ENCODE data around the gene HOXA7.
A peak's percentile ranks its signal among the peaks of the same experiment; 100 is the strongest.

HOXA7 gene

GRCh38 chr7:27179503-27180430 is 23.3 kb upstream of the HOXA7 start:
- peak overlapping the region; percentile 4 for H3K4me3 Mint-ChIP-seq
- H3K9me3 Mint-ChIP-seq = no peaks in the 10 kb centered on the region
- H3K27me3 Mint-ChIP-seq = peaks cover 74% of the 10 kb centered on the region
- H3K4me1 Mint-ChIP-seq (ENCODE audit: low read depth) = peaks cover 19% of the 10 kb centered on the region
- no peak overlapping the region for H3K27ac Mint-ChIP-seq
- H3K36me3 Mint-ChIP-seq (ENCODE audit: low read depth) = no peaks in the 10 kb centered on the region

DNA sequence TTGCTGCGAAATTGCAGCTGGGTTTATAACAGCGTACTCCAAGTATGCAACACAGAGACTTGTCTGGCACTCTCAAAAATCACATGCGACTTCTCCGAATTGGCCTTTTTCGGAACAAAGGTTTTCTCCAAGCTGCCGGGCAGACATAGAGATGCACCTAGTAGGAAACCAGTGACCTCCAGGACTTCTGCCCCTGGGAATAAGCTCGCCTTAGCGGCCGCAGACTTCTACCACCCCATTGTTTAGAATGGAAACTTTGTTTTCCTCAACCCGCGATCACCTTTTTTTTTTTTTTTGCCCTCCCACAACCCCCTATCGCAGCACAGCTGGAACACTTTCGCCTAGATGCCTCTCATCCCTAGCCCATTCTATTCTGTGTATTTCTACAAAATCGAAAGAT is 22.6 kb upstream of the HOXA7 start:
- Mint-ChIP-seq H3K27ac (no peak overlapping the region), H3K27me3 (peaks cover 73% of the 10 kb centered on the region), H3K36me3 (ENCODE audit: low read depth) (no peaks in the 10 kb centered on the region), H3K9me3 (no peaks in the 10 kb centered on the region), H3K4me1 (ENCODE audit: low read depth) (peaks cover 18% of the 10 kb centered on the region), H3K4me3 (no peak overlapping the region)

DNA sequence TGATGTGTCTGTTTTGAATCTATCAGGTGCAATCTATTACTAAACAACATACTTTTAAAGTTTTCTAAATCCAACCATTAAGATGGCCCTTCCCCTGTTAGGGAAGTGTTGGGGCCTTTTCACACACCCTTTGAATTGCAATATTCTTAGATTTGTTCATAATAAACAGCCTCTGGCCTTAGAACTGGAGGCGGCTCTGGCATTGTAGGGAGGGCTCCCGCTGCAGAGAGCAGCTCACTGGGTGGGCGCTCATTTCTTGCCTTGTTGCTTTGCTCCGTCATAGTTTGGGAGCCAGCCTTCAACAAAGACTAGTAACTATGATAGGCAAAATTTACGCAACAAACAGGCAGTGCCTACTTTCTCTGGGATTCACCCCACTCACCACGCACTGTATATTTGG is 21.9 kb upstream of the HOXA7 start:
- H3K4me3 Mint-ChIP-seq = no peak overlapping the region
- peaks cover 68% of the 10 kb centered on the region for H3K27me3 Mint-ChIP-seq
- no peaks in the 10 kb centered on the region for H3K36me3 Mint-ChIP-seq (ENCODE audit: low read depth)
- H3K9me3 Mint-ChIP-seq = no peaks in the 10 kb centered on the region
- H3K27ac Mint-ChIP-seq = no peak overlapping the region
- H3K4me1 Mint-ChIP-seq (ENCODE audit: low read depth) = peaks cover 13% of the 10 kb centered on the region

GRCh38 chr7:27177795-27178320 is 21.4 kb upstream of the HOXA7 start:
- Mint-ChIP-seq H3K4me1 (ENCODE audit: low read depth) (peaks cover 13% of the 10 kb centered on the region), H3K4me3 (no peak overlapping the region), H3K27ac (no peak overlapping the region), H3K36me3 (ENCODE audit: low read depth) (no peaks in the 10 kb centered on the region), H3K9me3 (no peaks in the 10 kb centered on the region), H3K27me3 (peaks cover 65% of the 10 kb centered on the region)

GRCh38 chr7:27176962-27177794 is 20.7 kb upstream of the HOXA7 start:
- no peak overlapping the region for H3K27ac Mint-ChIP-seq
- no peak overlapping the region for H3K4me3 Mint-ChIP-seq
- H3K27me3 Mint-ChIP-seq = peaks cover 63% of the 10 kb centered on the region

GRCh38 chr7:27176524-27176845 is 20.0 kb upstream of the HOXA7 start:
- H3K27me3 Mint-ChIP-seq = peaks cover 65% of the 10 kb centered on the region
- peaks cover 23% of the 10 kb centered on the region for H3K4me1 Mint-ChIP-seq (ENCODE audit: low read depth)
- H3K4me3 Mint-ChIP-seq = no peak overlapping the region
- no peak overlapping the region for H3K27ac Mint-ChIP-seq
- no peaks in the 10 kb centered on the region for H3K9me3 Mint-ChIP-seq
- no peaks in the 10 kb centered on the region for H3K36me3 Mint-ChIP-seq (ENCODE audit: low read depth)

More at GRCh38 chr7:27176962-27177794, 20.7 kb upstream of the HOXA7 start:
- H3K36me3 Mint-ChIP-seq (ENCODE audit: low read depth) = no peaks in the 10 kb centered on the region
- peaks cover 16% of the 10 kb centered on the region for H3K4me1 Mint-ChIP-seq (ENCODE audit: low read depth)
- no peaks in the 10 kb centered on the region for H3K9me3 Mint-ChIP-seq

DNA sequence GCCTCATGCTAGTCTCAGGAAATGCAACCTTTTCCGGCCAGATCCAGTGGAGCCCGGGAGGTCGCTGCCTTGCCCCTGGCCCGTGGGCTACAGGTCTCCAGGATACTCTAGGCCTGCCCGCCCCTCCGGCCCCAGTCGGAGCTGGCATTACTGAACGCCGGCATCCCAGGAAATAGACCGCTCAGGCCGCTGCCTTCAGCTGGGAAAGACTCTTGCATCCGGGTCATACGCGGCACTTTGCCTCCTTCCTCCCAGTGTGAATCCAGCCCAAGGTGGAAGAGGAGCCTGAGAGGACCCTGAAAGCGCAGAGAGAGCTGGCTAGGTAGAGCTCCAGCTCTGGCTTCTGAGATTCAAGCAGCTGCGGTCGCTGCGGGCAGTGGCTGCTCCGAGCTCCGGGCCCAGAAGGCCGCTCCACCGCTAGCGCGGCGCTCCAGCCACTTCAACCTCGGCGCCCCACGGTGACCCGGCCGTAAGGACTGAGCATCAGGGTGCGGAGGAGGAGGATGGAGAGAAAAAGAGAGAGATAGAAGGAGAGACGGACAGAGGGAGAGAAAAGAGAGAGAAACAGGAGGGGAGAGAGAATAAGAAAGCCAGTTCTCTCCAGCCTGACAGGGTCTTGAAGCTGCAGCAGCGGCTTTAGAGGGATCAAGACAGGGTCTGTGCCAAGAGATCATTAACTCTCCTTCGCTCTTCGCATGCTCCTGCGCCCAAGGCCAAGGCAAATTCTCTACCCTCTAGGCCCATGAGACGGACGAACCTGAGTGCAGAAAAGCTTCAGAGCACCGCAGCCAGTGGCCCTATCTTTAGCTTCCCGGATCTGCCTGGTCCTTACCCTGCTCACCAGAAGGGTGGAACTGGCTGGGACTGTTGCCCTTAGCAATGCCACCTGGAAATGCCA is 19.4 kb upstream of the HOXA7 start:
- Mint-ChIP-seq H3K36me3 (ENCODE audit: low read depth) (no peaks in the 10 kb centered on the region), H3K27me3 (peaks cover 66% of the 10 kb centered on the region), H3K9me3 (no peaks in the 10 kb centered on the region), H3K4me3 (no peak overlapping the region), H3K27ac (no peak overlapping the region), H3K4me1 (ENCODE audit: low read depth) (peaks cover 25% of the 10 kb centered on the region)

DNA sequence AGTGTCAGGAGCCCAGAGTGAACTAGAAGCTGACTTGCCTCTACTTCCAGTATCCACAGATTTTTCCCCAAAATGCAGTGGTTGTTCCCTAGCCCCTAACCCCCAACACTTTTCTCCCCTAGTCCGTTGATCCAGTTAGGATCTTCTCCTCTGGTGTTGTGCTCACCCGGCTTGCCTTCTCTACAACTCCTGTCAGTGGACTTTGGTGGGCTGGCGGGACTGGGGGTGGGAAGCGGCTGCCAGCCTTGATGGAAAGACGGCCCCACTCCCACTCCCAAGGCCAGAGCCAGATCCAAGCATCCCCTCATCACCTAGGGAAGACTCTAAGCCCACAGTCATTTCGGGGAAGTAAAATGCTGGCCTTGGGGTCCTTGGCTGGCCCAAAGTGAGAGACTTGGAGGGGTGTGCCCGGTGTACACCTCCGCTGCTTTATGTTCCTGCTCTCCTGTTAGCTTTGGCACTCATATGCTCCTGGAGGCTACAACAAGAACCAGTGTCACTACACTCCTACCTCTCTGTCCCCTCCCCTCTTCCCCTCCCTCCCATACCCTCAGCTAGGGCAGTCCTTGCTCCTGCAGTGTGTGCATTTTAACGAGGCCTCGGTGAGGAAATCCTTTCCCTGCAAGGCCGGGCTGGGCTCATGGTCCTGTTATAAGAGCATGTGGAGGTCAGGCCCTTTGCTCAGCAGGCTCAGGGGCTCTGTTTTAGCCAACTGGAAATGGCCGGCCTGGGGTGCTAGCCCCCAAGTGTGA is 18.6 kb upstream of the HOXA7 start:
- Mint-ChIP-seq H3K27ac (no peak overlapping the region), H3K4me3 (peak overlapping the region; percentile 41)

DNA sequence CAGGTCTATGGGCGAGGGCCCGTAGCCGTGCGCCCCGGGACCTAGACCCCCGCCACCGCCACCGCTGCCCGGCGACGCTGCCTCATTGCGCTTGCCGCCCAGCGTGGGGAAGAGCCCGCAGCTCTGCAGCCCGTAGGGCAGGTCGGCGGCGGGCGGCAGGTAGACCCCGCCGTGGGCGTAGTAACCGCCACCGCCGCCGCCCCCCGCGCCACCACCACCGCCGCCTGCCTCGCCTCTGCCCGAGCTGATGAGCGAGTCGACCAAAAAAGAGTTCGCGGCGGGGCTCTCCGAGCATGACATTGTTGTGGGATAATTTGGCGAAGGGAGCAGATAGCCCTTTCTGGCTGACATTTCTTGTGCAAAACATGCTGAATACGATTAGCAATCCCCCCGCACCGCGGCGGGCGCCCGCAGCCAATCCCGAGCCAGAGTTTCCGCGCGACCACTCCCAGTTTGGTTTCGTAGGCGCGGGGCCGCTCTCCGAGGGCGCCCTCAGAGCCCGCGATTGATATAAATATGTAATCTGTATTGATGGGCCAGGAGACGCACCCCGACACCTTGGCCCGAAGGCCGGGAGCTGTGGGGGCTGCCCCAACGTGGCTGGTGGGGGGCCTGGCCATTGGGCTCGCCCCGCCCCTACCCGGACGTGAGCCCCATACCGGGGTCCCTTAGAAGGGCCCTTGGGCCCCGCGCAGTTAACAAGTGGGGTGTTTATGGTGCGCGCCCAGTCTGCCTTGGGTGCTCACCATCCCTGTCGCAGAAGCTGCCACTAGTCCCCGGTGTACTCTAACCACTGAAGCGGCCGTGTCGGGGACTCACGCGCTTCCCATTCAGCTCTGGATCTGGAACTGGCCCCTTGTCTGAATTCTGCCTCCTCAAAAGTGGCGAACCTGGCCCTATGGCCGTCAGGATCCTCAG is 17.7 kb upstream of the HOXA7 start, which contains the start of gene HOXA10:
TSS of gene HOXA10 (minus strand) at position 365 of the 918 bp plus-strand sequence. CDS start at position 351, 14 bp downstream.
- no peak within 1 kb of the TSS for H3K27ac Mint-ChIP-seq
- H3K9me3 Mint-ChIP-seq = no peaks in the 10 kb centered on the region
- H3K27me3 Mint-ChIP-seq = peaks cover 66% of the 10 kb centered on the region

More for the DNA sequence above, 18.6 kb upstream of the HOXA7 start:
- Mint-ChIP-seq H3K27me3 (peaks cover 69% of the 10 kb centered on the region), H3K36me3 (ENCODE audit: low read depth) (no peaks in the 10 kb centered on the region), H3K9me3 (no peaks in the 10 kb centered on the region), H3K4me1 (ENCODE audit: low read depth) (peaks cover 28% of the 10 kb centered on the region)

GRCh38 chr7:27173511-27173955 is 17.1 kb upstream of the HOXA7 start:
- Mint-ChIP-seq H3K27ac (no peak overlapping the region), H3K4me1 (ENCODE audit: low read depth) (peaks cover 26% of the 10 kb centered on the region), H3K4me3 (no peak overlapping the region), H3K27me3 (peaks cover 65% of the 10 kb centered on the region), H3K9me3 (no peaks in the 10 kb centered on the region), H3K36me3 (ENCODE audit: low read depth) (no peaks in the 10 kb centered on the region)

More for the DNA sequence above, 17.7 kb upstream of the HOXA7 start, which contains the start of gene HOXA10:
- no peaks in the 10 kb centered on the region for H3K36me3 Mint-ChIP-seq (ENCODE audit: low read depth)
- peak within 1 kb of the TSS; percentile 51 for H3K4me3 Mint-ChIP-seq
- H3K4me1 Mint-ChIP-seq (ENCODE audit: low read depth) = peaks cover 23% of the 10 kb centered on the region

GRCh38 chr7:27172823-27173510 is 16.5 kb upstream of the HOXA7 start:
- Mint-ChIP-seq H3K4me3 (peak overlapping the region; percentile 41), H3K27me3 (peaks cover 66% of the 10 kb centered on the region), H3K27ac (no peak overlapping the region), H3K9me3 (no peaks in the 10 kb centered on the region), H3K4me1 (ENCODE audit: low read depth) (peaks cover 27% of the 10 kb centered on the region), H3K36me3 (ENCODE audit: low read depth) (no peaks in the 10 kb centered on the region)

DNA sequence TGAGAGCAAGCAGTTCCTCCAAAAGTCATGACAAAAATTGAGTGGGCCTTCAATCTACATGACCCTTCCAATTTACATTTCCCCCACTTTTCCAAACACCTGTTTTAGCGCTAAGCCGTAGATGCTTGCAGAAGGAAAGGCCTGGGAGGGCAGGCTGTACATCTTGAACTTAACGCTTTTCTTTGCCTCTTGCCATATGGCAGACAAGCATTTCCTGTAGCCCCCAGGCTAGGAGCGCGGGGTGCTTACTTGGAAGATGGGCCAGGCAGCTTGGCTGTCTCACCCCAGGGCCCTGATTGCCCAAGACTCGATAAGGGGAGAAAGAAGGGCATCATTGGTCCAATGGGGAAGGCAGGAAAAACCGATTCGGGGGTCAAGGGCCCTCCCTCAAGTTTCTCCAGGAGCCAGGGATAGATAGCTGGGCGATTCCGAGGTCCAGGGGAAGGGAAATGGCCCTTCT is 15.9 kb upstream of the HOXA7 start:
- H3K27me3 Mint-ChIP-seq = peaks cover 67% of the 10 kb centered on the region
- H3K4me3 Mint-ChIP-seq = peak overlapping the region; percentile 59
- peak overlapping the region; percentile 70 for H3K27ac Mint-ChIP-seq
- H3K9me3 Mint-ChIP-seq = no peaks in the 10 kb centered on the region
- peaks cover 27% of the 10 kb centered on the region for H3K4me1 Mint-ChIP-seq (ENCODE audit: low read depth)
- no peaks in the 10 kb centered on the region for H3K36me3 Mint-ChIP-seq (ENCODE audit: low read depth)
